CD1c-positive myeloid dendritic cell (primary cell): ENCODE data around the gene MAEA.
A peak's percentile ranks its signal among the peaks of the same experiment; 100 is the strongest.

Source experiments
- DNase-seq: peaks from one replicate; pipeline ENCODE4 v3.0.0-alpha.2; 2016; ENCODE audit errors: extremely low spot score

Gene MAEA

GRCh38 chr4:1249731-1250526 is 39.8 kb upstream of the MAEA start:
- DNase-seq = peak; percentile 3

GRCh38 chr4:1250527-1250812 is 39.2 kb upstream of the MAEA start:
- no peak for DNase-seq

- DNase-seq = no peak
Observed at GRCh38 chr4:1250921-1251772, 38.5 kb upstream of the MAEA start.

GRCh38 chr4:1251773-1252066 is 38.0 kb upstream of the MAEA start:
- DNase-seq = no peak

GRCh38 chr4:1252928-1253492 is 36.7 kb upstream of the MAEA start:
- no peak for DNase-seq

- DNase-seq = no peak
Observed at GRCh38 chr4:1253831-1254230, 35.9 kb upstream of the MAEA start.

GRCh38 chr4:1255151-1255550 is 34.5 kb upstream of the MAEA start:
- no peak for DNase-seq

GRCh38 chr4:1255699-1256098 is 34.0 kb upstream of the MAEA start:
- DNase-seq = no peak

- DNase-seq = no peak
Observed at GRCh38 chr4:1258457-1258856, 31.2 kb upstream of the MAEA start.

- no peak for DNase-seq
Observed at GRCh38 chr4:1259966-1260365, 29.7 kb upstream of the MAEA start.

GRCh38 chr4:1260418-1261106 is 29.1 kb upstream of the MAEA start:
- DNase-seq = no peak

- DNase-seq = no peak
Observed at GRCh38 chr4:1261107-1261928, 28.4 kb upstream of the MAEA start.

GRCh38 chr4:1264942-1265341 is 24.7 kb upstream of the MAEA start:
- no peak for DNase-seq

GRCh38 chr4:1265351-1265750 is 24.3 kb upstream of the MAEA start:
- DNase-seq = no peak

GRCh38 chr4:1266881-1267763 is 22.6 kb upstream of the MAEA start:
- no peak for DNase-seq

- no peak for DNase-seq
Observed at GRCh38 chr4:1269209-1269608, 20.5 kb upstream of the MAEA start.

GRCh38 chr4:1271686-1272085 is 18.0 kb upstream of the MAEA start:
- DNase-seq = no peak

GRCh38 chr4:1274871-1275270 is 14.8 kb upstream of the MAEA start:
- no peak for DNase-seq

GRCh38 chr4:1276984-1277383 is 12.7 kb upstream of the MAEA start:
- DNase-seq = no peak
